Testis (tissue), 3 donors: ENCODE measurements around the gene ATP11A. TPM values are rescaled to one million over a fixed set of nuclear protein-coding genes. Genes with fewer than 3 reads are reported as not detected.

ENCODE experiments used
- DNase-seq: peaks from one replicate; pipeline ENCODE4 v3.0.0-alpha.2; 2019
- H3K27ac ChIP-seq, 2 donors: fragments of 200-600 bp; sonication (generic); one replicate each; pipeline ENCODE4 v1.5.1; 2019
- H3K27me3 ChIP-seq: fragments of 200-600 bp; sonication (generic); one replicate; pipeline ENCODE4 v1.5.1; 2019
- H3K36me3 ChIP-seq: fragments of 200-600 bp; sonication (generic); one replicate; pipeline ENCODE4 v1.5.1; 2017; ENCODE audit warnings: low read depth; ENCODE audit errors: missing control alignments
- H3K4me1 ChIP-seq: fragments of 200-600 bp; sonication (generic); one replicate; pipeline ENCODE4 v1.5.1; 2019
- H3K4me3 ChIP-seq, 2 donors: fragments of 200-600 bp; sonication (generic); one replicate each; pipeline ENCODE4 v1.5.1; 2017 to 2019
- H3K9me3 ChIP-seq: fragments of 200-600 bp; sonication (generic); one replicate; pipeline ENCODE4 v1.5.1; 2017
- POLR2A ChIP-seq: fragments of 450-650 bp; IDR thresholded peaks from one replicate; pipeline ENCODE4 v1.6.1; 2017; ENCODE audit warnings: antibody characterized with exemption, mild to moderate bottlenecking, moderate library complexity
- WGBS, 2 donors: methylation state at CpG; one replicate each; pipeline ENCODE4 v1.1.5; 2018; 5-methylcytosine and 5-hydroxymethylcytosine counted together
- intact Hi-C: fragments of 100-400 bp; cut with DNase I; formaldehyde crosslinking; loops from one replicate; pipeline ENCODE4 v1.15.1; 2023; ENCODE audit warnings: low total_unique reads
- polyA plus RNA-seq: library from polyadenylated mRNA; stranded (reverse); fragments of 350-450 nt; fragmentation: Illumina TruSeq; extraction: RNeasy Lipid Tissue Mini Kit (QIAGEN cat#74804); gene quantifications from one replicate; pipeline ENCODE4 v1.2.3, GENCODE V29; 2014; ENCODE audit warnings: low read depth, low replicate concordance; ENCODE audit not compliant: insufficient read depth
- total RNA-seq, 2 donors: library from RNA; depleted of rRNA; stranded (reverse); fragments of >200 nt; gene quantifications; one replicate each; pipeline ENCODE4 v1.2.3, GENCODE V29; 2016
- TF ChIP-seq, protein P1 (sequence below), 3 experiments: fragments of 450-650 bp in 2 of 3; fragments of 200-600 bp in 1 of 3; sonication (generic) in 1 of 3; IDR thresholded peaks; one replicate each; pipeline ENCODE4 v1.5.1; 2016 to 2019; ENCODE audit warnings: antibody characterized with exemption in 3 of 3, mild to moderate bottlenecking in 2 of 3, moderate library complexity in 1 of 3

The ATP11A gene
- total and polyA plus RNA-seq, 3 donors from 2014 or later, result 34.4 to 122 (median 112) TPM

DNA sequence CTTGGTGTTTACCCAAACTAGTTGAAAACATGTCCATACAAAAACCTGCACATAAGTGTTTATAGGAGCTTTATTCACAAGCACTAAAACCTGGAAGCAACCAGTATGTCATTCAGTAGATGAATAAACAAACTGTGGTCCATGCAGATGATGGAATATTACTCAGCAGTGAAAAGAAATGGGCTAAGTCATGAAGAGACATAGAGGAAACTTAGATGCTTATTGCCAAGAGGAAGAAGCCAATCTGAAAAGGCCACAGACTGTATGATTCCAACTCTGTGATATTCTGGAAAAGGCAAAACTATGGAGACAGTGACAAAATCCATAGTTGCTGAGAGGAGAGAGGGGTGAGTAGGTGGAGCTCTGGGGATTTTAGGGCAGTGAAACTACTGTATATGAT lies 240.4 kb downstream of the ATP11A start:
- intact Hi-C loops, result no loop called here
- no peak for DNase-seq
- H3K27ac ChIP-seq, result no peak overlapping the region
- TF ChIP-seq, protein P1, sequence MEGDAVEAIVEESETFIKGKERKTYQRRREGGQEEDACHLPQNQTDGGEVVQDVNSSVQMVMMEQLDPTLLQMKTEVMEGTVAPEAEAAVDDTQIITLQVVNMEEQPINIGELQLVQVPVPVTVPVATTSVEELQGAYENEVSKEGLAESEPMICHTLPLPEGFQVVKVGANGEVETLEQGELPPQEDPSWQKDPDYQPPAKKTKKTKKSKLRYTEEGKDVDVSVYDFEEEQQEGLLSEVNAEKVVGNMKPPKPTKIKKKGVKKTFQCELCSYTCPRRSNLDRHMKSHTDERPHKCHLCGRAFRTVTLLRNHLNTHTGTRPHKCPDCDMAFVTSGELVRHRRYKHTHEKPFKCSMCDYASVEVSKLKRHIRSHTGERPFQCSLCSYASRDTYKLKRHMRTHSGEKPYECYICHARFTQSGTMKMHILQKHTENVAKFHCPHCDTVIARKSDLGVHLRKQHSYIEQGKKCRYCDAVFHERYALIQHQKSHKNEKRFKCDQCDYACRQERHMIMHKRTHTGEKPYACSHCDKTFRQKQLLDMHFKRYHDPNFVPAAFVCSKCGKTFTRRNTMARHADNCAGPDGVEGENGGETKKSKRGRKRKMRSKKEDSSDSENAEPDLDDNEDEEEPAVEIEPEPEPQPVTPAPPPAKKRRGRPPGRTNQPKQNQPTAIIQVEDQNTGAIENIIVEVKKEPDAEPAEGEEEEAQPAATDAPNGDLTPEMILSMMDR (IDR thresholded peaks at IDR 0.05), result no peak
- H3K27me3 ChIP-seq, result no peaks in the 10 kb centered on the region
- H3K4me3 ChIP-seq, result no peak overlapping the region
- peaks cover 5% of the 10 kb centered on the region for H3K4me1 ChIP-seq
- no peaks in the 10 kb centered on the region for H3K36me3 ChIP-seq
- H3K9me3 ChIP-seq, result no peaks in the 10 kb centered on the region

DNA sequence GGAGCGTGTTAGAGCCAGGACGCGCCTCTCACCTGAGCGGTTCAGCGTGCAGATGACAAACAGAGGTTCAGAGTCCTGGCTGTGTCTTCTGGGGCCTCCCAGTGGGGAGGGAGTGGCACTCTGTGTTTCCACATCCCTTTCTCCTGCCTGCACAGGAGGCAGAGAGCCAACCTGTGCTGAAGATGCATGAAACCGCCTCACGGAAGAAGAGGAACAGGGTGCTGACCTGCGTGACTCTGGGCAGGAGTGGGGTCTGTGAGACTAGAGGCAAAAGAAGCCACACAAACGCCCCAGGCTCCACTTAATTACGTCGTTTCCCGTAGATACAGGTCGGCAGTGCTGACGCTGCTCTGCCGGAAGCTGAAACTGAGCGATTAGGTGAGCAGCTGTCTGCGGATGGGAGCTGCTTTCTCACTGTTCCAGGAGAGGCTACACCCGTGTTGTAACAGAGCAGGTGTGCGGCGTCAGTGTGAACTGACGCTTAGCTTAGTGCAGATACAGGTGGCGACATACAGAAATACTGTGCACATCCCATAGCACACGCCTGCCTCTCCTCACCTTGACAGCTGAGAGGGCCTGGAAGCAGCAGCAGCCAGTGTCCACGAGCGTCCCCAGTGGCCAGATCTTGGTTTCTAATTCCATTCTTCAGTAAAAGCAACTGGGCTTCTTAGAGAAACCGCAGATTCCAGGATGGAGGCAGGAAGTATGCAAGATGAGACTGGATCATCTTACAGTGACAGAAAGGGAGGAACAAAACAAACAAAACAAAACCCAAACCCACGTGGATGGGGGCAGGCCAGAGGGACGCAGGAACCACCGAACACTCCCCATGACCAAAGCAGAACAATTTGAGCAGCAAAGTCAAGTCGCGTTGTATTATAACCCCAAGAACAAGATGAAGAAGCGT lies 241.4 kb downstream of the ATP11A start:
- intact Hi-C loops, result no loop called here
- 67 to 68% methylated on average over 27 to 32 of the region's 32 CpGs for WGBS, 2 donors
- Histone ChIP-seq H3K4me1 (peaks cover 5% of the 10 kb centered on the region), H3K27me3 (no peaks in the 10 kb centered on the region), H3K9me3 (no peaks in the 10 kb centered on the region), H3K27ac (no peak overlapping the region), H3K36me3 (no peaks in the 10 kb centered on the region), H3K4me3 (no peak overlapping the region)
- no peak for TF ChIP-seq POLR2A
- TF ChIP-seq, protein P1 (IDR thresholded peaks at IDR 0.05), result peak in 1 of 3 experiments; percentile 11
- DNase-seq, result no peak

DNA sequence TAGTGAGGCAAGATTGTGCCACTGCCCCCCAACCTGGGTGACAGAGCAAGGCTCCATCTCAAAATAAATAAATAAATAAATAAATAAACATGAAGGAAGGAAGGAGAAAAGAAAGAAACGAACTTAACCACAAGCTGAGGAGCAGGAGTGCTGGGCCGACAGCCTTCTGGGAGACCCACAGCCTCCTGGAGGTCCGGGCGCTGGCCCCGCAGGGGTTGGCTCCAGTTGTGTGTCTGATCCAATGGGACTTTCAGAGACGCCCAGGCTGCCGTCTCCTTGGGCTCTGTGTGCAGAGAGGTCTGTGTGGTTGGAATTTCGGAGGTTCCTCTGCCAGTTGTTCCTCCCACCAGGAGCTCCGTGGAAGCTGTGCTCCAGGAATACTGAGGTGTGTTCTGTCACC lies 243.1 kb downstream of the ATP11A start:
- WGBS, 2 donors, result 86 to 89% methylated on average over 7 to 9 of the region's 9 CpGs
- Histone ChIP-seq H3K9me3 (no peaks in the 10 kb centered on the region), H3K36me3 (no peaks in the 10 kb centered on the region), H3K27me3 (no peaks in the 10 kb centered on the region), H3K4me1 (peaks cover 5% of the 10 kb centered on the region), H3K4me3 (no peak overlapping the region), H3K27ac (no peak overlapping the region)
- intact Hi-C loops, result no loop called here
- DNase-seq, result no peak
- TF ChIP-seq POLR2A, result no peak
- TF ChIP-seq, protein P1 (IDR thresholded peaks at IDR 0.05), result no peak

DNA sequence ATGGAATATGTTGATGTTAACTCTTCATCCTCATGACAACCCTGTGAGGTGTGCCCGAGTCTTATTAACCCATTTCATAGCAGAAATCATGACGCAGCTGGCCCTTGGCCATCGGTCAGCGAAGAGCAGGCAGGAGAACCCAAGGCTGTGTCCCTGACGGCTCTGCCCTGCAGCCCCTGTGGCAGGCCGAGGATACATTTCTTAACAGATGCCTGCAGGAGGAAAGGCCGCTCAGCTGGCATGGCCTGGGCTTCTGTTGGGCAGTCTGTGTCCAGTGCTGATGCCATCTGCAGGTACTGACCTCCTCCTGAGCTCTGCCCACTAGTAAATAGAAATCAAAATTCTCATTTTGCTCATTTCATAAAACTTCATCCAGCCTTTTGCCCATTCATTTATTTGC lies 243.8 kb downstream of the ATP11A start:
- DNase-seq, result no peak
- no peaks in the 10 kb centered on the region for H3K36me3 ChIP-seq
- H3K9me3 ChIP-seq, result no peaks in the 10 kb centered on the region
- 88 to 92% methylated on average over 7 of the region's 7 CpGs for WGBS, 2 donors
- no peak overlapping the region for H3K4me3 ChIP-seq
- H3K4me1 ChIP-seq, result peaks cover 5% of the 10 kb centered on the region
- H3K27ac ChIP-seq, result no peak overlapping the region
- intact Hi-C loops, result no loop called here
- TF ChIP-seq POLR2A, result no peak
- TF ChIP-seq, protein P1 (IDR thresholded peaks at IDR 0.05), result no peak
- no peaks in the 10 kb centered on the region for H3K27me3 ChIP-seq

DNA sequence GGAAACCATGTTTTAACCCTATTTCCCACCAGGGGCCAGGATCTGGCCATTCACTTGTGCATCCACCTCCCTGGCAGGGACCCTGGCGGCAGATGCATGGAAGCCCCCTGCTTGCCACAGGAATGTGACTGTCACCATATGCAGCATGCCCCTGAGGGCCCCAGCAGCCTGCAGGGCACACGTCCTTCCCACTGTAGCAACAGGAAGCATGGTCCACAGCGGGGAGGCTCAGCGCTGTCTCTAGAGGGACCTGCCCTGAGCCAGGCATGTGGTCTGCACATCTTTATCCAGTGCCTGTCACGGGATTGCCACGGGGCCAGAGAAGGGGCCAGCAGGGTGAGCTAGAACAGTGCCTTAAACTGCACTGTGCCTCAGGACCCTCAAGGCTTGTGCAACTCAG lies 244.2 kb downstream of the ATP11A start:
- no peaks in the 10 kb centered on the region for H3K36me3 ChIP-seq
- H3K27me3 ChIP-seq, result no peaks in the 10 kb centered on the region
- no peak for DNase-seq
- intact Hi-C loops, result no loop called here
- whole genome bisulfite sequencing, 2 donors, result 77 to 79% methylated on average over 4 to 6 of the region's 6 CpGs
- no peak overlapping the region for H3K4me3 ChIP-seq
- no peak overlapping the region for H3K27ac ChIP-seq
- TF ChIP-seq POLR2A, result no peak
- TF ChIP-seq, protein P1 (IDR thresholded peaks at IDR 0.05), result no peak
- H3K4me1 ChIP-seq, result peaks cover 5% of the 10 kb centered on the region
- H3K9me3 ChIP-seq, result no peaks in the 10 kb centered on the region
